Smooth muscle cell of the coronary artery (primary cell): ENCODE data around the gene METTL8. TPM values are rescaled to one million over a fixed set of nuclear protein-coding genes. Genes with fewer than 3 reads are reported as not detected.

Experiments used
- total RNA-seq: library from RNA; depleted of rRNA; stranded (reverse); fragments of >200 nt; gene quantifications from 2 replicates; pipeline ENCODE4 v1.2.3, GENCODE V29; 2014; ENCODE audit warnings: low replicate concordance

Gene METTL8, protein sequence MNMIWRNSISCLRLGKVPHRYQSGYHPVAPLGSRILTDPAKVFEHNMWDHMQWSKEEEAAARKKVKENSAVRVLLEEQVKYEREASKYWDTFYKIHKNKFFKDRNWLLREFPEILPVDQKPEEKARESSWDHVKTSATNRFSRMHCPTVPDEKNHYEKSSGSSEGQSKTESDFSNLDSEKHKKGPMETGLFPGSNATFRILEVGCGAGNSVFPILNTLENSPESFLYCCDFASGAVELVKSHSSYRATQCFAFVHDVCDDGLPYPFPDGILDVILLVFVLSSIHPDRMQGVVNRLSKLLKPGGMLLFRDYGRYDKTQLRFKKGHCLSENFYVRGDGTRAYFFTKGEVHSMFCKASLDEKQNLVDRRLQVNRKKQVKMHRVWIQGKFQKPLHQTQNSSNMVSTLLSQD
- total RNA-seq: 6.7 and 9.2 TPM in 2 replicates

GRCh38 chr2:171433763-171434012, at the start of gene METTL8:
Gene METTL8 (minus strand): TSS chr2:171433990. CDS start chr2:171392185, 41,805 bp downstream.

DNA sequence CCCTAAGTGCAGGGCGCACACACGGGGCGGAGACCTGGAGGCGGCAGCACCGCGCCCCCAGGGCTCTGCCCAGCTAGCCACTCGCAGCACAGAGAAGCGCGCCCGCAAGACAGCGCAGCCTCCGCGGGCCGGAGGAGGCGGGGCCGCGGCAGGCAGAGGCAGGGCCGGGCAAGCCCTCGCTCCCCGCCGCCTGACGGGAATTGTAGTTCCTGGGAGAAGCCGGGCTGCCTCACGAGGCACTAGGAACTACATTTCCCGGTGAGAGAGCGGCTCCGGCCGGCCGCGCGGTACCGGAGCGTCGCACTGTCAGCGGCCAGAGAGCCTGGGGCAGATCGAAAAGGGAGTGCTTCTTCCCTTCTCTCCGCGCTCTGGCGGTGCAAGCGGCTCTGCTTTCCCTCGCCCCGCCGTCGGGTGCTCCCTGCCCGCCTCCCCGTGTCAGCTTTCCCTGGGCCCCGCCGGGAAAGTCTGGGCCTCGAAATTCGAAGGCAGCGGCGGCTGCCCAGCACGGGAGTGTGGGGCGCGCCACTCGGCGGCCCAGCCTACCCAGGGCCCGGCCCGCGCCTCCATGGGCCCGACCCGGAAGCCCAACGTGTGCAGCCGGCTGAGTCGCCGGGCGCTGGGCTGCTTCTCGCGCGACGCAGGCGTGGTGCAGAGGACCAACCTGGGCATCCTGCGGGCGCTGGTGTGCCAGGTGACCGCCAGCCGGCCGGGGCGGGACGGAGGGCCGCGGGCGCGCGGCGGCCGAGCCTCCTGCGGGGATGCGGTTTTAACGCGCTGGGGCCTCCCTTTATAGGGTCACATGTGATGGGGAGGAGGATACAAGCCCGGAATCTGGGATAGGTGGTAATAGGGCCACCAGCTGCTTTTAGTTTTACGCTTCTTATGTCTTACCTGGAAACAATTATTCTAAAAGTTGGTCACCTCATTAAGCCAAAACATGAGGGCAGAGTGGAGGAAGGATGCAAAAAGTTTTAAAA, 511 bp upstream of the METTL8 start, which contains the start of gene DCAF17:
Gene DCAF17, plus strand, starts transcription at position 214 of the 977 bp plus-strand sequence. Its CDS starts 352 bp downstream, at position 566.

Other genes with a start within 250 kb of the METTL8 start
- gene DCAF17, start 236 bp upstream of the METTL8 start, total RNA-seq: 10.6 and 17.5 TPM in 2 replicates
- gene CYBRD1, start 88.5 kb upstream of the METTL8 start, total RNA-seq: 132 and 521 TPM in 2 replicates